ENCODE data around the gene ROR2. TPM values are rescaled to one million over a fixed set of nuclear protein-coding genes. Genes with fewer than 3 reads are reported as not detected.

Gene ROR2
- total RNA-seq, 2 donors from 2014 or later = 0.21 to 0.68 TPM

GRCh38 chr9:91920630-91921350 is 29.2 kb downstream of the ROR2 start:
- no peaks in the 10 kb centered on the region for H3K36me3 ChIP-seq
- no peak overlapping the region for H3K27ac ChIP-seq
- ATAC-seq (ENCODE audit: insufficient number of reproducible peaks, low FRiP score, low read depth) (no peak), DNase-seq (ENCODE audit: low spot score) (no peak)
- H3K9me3 ChIP-seq = no peaks in the 10 kb centered on the region
- TF ChIP-seq CTCF (IDR thresholded peaks at IDR 0.05) = no peak
- no peaks in the 10 kb centered on the region for H3K27me3 ChIP-seq (replicated peaks; ENCODE audit: insufficient read depth)
- no peak overlapping the region for H3K4me3 ChIP-seq
- no peaks in the 10 kb centered on the region for H3K4me1 ChIP-seq (ENCODE audit: control insufficient read depth in 1 of 2, low read depth in 2 of 2)

- no peaks in the 10 kb centered on the region for H3K9me3 ChIP-seq
- no peak overlapping the region for H3K27ac ChIP-seq
- no peaks in the 10 kb centered on the region for H3K36me3 ChIP-seq
- H3K4me3 ChIP-seq = no peak overlapping the region
- H3K27me3 ChIP-seq (replicated peaks; ENCODE audit: insufficient read depth) = no peaks in the 10 kb centered on the region
- ATAC-seq (ENCODE audit: insufficient number of reproducible peaks, low FRiP score, low read depth) (no peak), DNase-seq (ENCODE audit: low spot score) (no peak)
- no peaks in the 10 kb centered on the region for H3K4me1 ChIP-seq (ENCODE audit: control insufficient read depth in 1 of 2, low read depth in 2 of 2)
- no peak for TF ChIP-seq CTCF (IDR thresholded peaks at IDR 0.05)
Observed at GRCh38 chr9:91919621-91920020, 30.4 kb downstream of the ROR2 start.

- Histone ChIP-seq H3K9me3 (no peaks in the 10 kb centered on the region), H3K4me1 (ENCODE audit: control insufficient read depth in 1 of 2, low read depth in 2 of 2) (no peaks in the 10 kb centered on the region)
- no peak for DNase-seq (ENCODE audit: low spot score)
Observed at GRCh38 chr9:91917436-91917835, 32.6 kb downstream of the ROR2 start.

GRCh38 chr9:91915524-91916263 is 34.3 kb downstream of the ROR2 start:
- H3K4me1 ChIP-seq (ENCODE audit: control insufficient read depth in 1 of 2, low read depth in 2 of 2) = no peaks in the 10 kb centered on the region

More at GRCh38 chr9:91917436-91917835, 32.6 kb downstream of the ROR2 start:
- no peaks in the 10 kb centered on the region for H3K36me3 ChIP-seq
- H3K27ac ChIP-seq = no peak overlapping the region
- no peak overlapping the region for H3K4me3 ChIP-seq
- ATAC-seq (ENCODE audit: insufficient number of reproducible peaks, low FRiP score, low read depth) = no peak
- H3K27me3 ChIP-seq (replicated peaks; ENCODE audit: insufficient read depth) = no peaks in the 10 kb centered on the region
- no peak for TF ChIP-seq CTCF (IDR thresholded peaks at IDR 0.05)

More at GRCh38 chr9:91915524-91916263, 34.3 kb downstream of the ROR2 start:
- no peaks in the 10 kb centered on the region for H3K9me3 ChIP-seq
- H3K27me3 ChIP-seq (replicated peaks; ENCODE audit: insufficient read depth) = no peaks in the 10 kb centered on the region
- no peak for TF ChIP-seq CTCF (IDR thresholded peaks at IDR 0.05)
- no peak overlapping the region for H3K4me3 ChIP-seq
- no peaks in the 10 kb centered on the region for H3K36me3 ChIP-seq
- H3K27ac ChIP-seq = no peak overlapping the region
- ATAC-seq (ENCODE audit: insufficient number of reproducible peaks, low FRiP score, low read depth) (no peak), DNase-seq (ENCODE audit: low spot score) (no peak)

Measured in thoracic aorta (tissue), 2 donors.